Trophoblast cell (in vitro differentiated cells and primary cell): ENCODE measurements around the gene TBCD.

ENCODE experiments used
- DNase-seq, 2 donors: peaks; one replicate each; pipeline ENCODE4 v3.0.0-alpha.2; 2016
- H2AFZ ChIP-seq: 2 replicates; pipeline ENCODE4 v1.6.1; 2013; ENCODE audit warnings: low read length, moderate library complexity, mild to moderate bottlenecking; ENCODE audit not compliant: insufficient read depth, poor library complexity
- H2AK5ac ChIP-seq: 2 replicates; pipeline ENCODE4 v1.6.1; 2013; ENCODE audit warnings: mild to moderate bottlenecking, low read length
- H2BK120ac ChIP-seq: 2 replicates; pipeline ENCODE4 v1.6.1; 2013; ENCODE audit warnings: low read length, mild to moderate bottlenecking, moderate library complexity; ENCODE audit not compliant: insufficient read depth, poor library complexity
- H2BK12ac ChIP-seq: 2 replicates; pipeline ENCODE4 v1.6.1; 2013; ENCODE audit warnings: mild to moderate bottlenecking, low read length, moderate library complexity
- H2BK5ac ChIP-seq: 2 replicates; pipeline ENCODE4 v1.6.1; 2013; ENCODE audit warnings: low read length, low read depth, moderate library complexity, mild to moderate bottlenecking; ENCODE audit not compliant: poor library complexity
- H3K14ac ChIP-seq: 2 replicates; pipeline ENCODE4 v1.6.1; 2013; ENCODE audit warnings: mild to moderate bottlenecking, low read length
- H3K18ac ChIP-seq: 2 replicates; pipeline ENCODE4 v1.6.1; 2013; ENCODE audit warnings: mild to moderate bottlenecking, low read length
- H3K23ac ChIP-seq: 2 replicates; pipeline ENCODE4 v1.6.1; 2013; ENCODE audit warnings: low read length
- H3K27ac ChIP-seq: 2 replicates; pipeline ENCODE4 v1.5.1; 2013; ENCODE audit warnings: low read depth, mild to moderate bottlenecking, inconsistent platforms, low read length, moderate library complexity
- H3K27me3 ChIP-seq: 2 replicates; pipeline ENCODE4 v1.6.1; 2013; ENCODE audit warnings: inconsistent platforms, mild to moderate bottlenecking, low read length, moderate library complexity; ENCODE audit not compliant: insufficient read depth
- H3K36me3 ChIP-seq, 2 experiments: 1 replicate in 1 of 2; 2 replicates in 1 of 2; pipeline ENCODE4 v1.6.1; 2013; ENCODE audit warnings: low read length in 2 of 2, mild to moderate bottlenecking in 2 of 2, moderate library complexity in 1 of 2; ENCODE audit not compliant: insufficient read depth in 2 of 2, control insufficient read depth in 1 of 2
- H3K4ac ChIP-seq: 2 replicates; pipeline ENCODE4 v1.6.1; 2013; ENCODE audit warnings: low read depth, mild to moderate bottlenecking, low read length, moderate library complexity
- H3K4me1 ChIP-seq, 2 experiments: 1 replicate in 1 of 2; 2 replicates in 1 of 2; pipeline ENCODE4 v1.6.1; 2013; ENCODE audit warnings: low read length in 2 of 2, mild to moderate bottlenecking in 2 of 2, moderate library complexity in 1 of 2; ENCODE audit not compliant: insufficient read depth in 2 of 2, control insufficient read depth in 1 of 2
- H3K4me2 ChIP-seq: 2 replicates; pipeline ENCODE4 v1.6.1; 2013; ENCODE audit warnings: inconsistent platforms, mild to moderate bottlenecking, low read length, moderate library complexity
- H3K4me3 ChIP-seq: 2 replicates; pipeline ENCODE4 v1.5.1; 2013; ENCODE audit warnings: mild to moderate bottlenecking, low read depth, low read length, inconsistent platforms
- H3K79me1 ChIP-seq: one replicate; pipeline ENCODE4 v1.6.1; 2013; ENCODE audit warnings: low read length
- H3K79me2 ChIP-seq: 2 replicates; pipeline ENCODE4 v1.6.1; 2013; ENCODE audit warnings: low read length, mild to moderate bottlenecking; ENCODE audit not compliant: control insufficient read depth, insufficient read depth, poor library complexity
- H3K9ac ChIP-seq: 2 replicates; pipeline ENCODE4 v1.6.1; 2013; ENCODE audit warnings: mild to moderate bottlenecking, low read length
- H3K9me3 ChIP-seq: 2 replicates; pipeline ENCODE4 v1.6.1; 2013; ENCODE audit warnings: low read depth, mild to moderate bottlenecking, control low read depth, inconsistent platforms, low read length; ENCODE audit not compliant: insufficient read depth
- H4K12ac ChIP-seq: 2 replicates; pipeline ENCODE4 v1.6.1; 2013; ENCODE audit warnings: low read depth, mild to moderate bottlenecking, low read length, moderate library complexity
- H4K8ac ChIP-seq: 2 replicates; pipeline ENCODE4 v1.6.1; 2013; ENCODE audit warnings: low read depth, mild to moderate bottlenecking, low read length, moderate library complexity
- H4K91ac ChIP-seq: one replicate; pipeline ENCODE4 v1.6.1; 2013; ENCODE audit warnings: low read depth, mild to moderate bottlenecking, low read length, moderate library complexity
- WGBS: extraction: QIAGEN DNeasy Blood & Tissue Kit; methylation state at CpG from one replicate; pipeline ENCODE4 v1.1.7; 2013; ENCODE audit warnings: missing lambda C conversion rate; ENCODE audit not compliant: insufficient read length, insufficient coverage; ENCODE audit errors: extremely low coverage; 5-methylcytosine and 5-hydroxymethylcytosine counted together

The TBCD gene

DNA sequence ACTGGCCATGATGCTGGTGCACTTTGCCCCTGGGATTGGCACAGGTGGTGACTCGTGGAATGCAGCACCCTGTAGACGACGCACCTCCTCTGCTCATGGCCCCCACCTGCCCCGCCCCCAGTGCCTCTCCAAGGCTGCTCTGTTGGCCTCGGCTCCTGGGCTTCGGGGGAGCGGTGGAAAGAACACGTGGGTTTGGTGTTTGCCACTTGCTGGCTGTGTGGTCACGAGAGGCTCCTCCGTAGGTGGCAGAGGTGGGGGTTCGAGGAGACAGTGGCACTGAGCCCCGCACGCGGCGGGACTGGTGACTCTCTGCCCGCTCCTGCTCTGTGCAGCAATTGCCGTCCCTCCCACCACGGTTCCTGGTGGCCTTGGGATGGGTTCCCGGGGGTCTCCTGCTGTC is 170.8 kb downstream of the TBCD start:
- no peak overlapping the region for H4K91ac ChIP-seq
- H3K23ac ChIP-seq: no peak overlapping the region
- H4K12ac ChIP-seq: no peak overlapping the region
- H3K4me2 ChIP-seq: no peak overlapping the region
- no peaks in the 10 kb centered on the region for H3K79me2 ChIP-seq
- H2BK120ac ChIP-seq: no peak overlapping the region
- no peaks in the 10 kb centered on the region for H3K79me1 ChIP-seq
- H2AK5ac ChIP-seq: no peak overlapping the region
- no peak for DNase-seq
- no peak overlapping the region for H3K18ac ChIP-seq
- WGBS: no CpG with 5 or more reads among the region's 19 CpGs
- no peak overlapping the region for H2BK5ac ChIP-seq
- H3K14ac ChIP-seq: no peak overlapping the region
- H4K8ac ChIP-seq: no peak overlapping the region
- H3K4me1 ChIP-seq: no peaks in the 10 kb centered on the region
- no peak overlapping the region for H3K9ac ChIP-seq
- no peaks in the 10 kb centered on the region for H3K9me3 ChIP-seq
- H3K36me3 ChIP-seq: peaks cover 21 to 31% of the 10 kb centered on the region in 2 experiments
- H3K27me3 ChIP-seq: no peaks in the 10 kb centered on the region
- no peak overlapping the region for H3K4me3 ChIP-seq
- H2AFZ ChIP-seq: no peak overlapping the region
- H2BK12ac ChIP-seq: no peak overlapping the region
- no peak overlapping the region for H3K4ac ChIP-seq
- no peak overlapping the region for H3K27ac ChIP-seq

DNA sequence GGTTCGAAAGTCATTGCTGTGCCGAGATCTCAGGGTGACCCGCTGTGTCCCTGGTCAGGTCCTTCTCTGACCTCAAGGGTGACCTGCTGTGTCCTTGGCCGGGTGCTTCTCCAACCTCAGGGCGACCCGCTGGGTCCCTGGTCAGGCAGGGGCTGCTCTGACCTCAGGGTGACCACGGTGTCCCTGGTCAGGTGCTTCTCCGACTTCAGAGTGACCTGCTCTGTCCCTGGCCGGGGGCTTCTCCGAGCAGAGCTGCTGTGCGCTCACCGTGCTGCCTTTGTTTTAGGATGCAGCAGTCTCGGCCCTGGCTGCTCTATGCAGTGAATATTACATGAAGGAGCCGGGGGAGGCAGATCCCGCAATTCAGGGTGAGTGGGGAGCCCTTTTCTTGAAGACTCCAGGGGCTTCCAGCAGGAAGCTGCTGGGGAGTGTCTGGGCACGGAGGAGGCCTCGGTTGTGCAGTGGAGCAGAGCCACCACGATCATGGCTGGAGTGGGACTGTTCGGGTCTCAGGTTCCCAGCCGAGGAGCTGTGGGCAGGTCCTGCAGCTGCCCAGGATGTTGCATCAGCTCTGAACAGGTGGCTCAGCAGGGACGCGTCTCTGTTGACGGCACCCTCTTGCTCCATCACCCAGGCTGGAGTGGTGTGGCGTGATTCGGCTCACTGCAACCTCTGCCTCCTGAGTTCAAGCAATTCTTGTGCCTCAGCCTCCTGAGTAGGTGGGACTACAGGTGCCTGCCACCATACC is 171.7 kb downstream of the TBCD start:
- Histone ChIP-seq H4K91ac (no peak overlapping the region), H4K8ac (no peak overlapping the region), H2AK5ac (no peak overlapping the region), H3K14ac (no peak overlapping the region), H3K79me1 (no peaks in the 10 kb centered on the region), H2BK5ac (no peak overlapping the region), H3K4ac (no peak overlapping the region), H3K4me1 (no peaks in the 10 kb centered on the region), H2BK12ac (no peak overlapping the region), H3K18ac (no peak overlapping the region), H4K12ac (no peak overlapping the region), H2AFZ (no peak overlapping the region), H3K79me2 (no peaks in the 10 kb centered on the region), H3K36me3 (peaks cover 29 to 37% of the 10 kb centered on the region in 2 experiments), H3K27ac (no peak overlapping the region), H3K9me3 (no peaks in the 10 kb centered on the region), H3K27me3 (no peaks in the 10 kb centered on the region), H3K4me3 (no peak overlapping the region), H3K4me2 (no peak overlapping the region), H3K9ac (no peak overlapping the region), H2BK120ac (no peak overlapping the region), H3K23ac (no peak overlapping the region)
- no CpG with 5 or more reads among the region's 25 CpGs for WGBS
- DNase-seq: no peak

DNA sequence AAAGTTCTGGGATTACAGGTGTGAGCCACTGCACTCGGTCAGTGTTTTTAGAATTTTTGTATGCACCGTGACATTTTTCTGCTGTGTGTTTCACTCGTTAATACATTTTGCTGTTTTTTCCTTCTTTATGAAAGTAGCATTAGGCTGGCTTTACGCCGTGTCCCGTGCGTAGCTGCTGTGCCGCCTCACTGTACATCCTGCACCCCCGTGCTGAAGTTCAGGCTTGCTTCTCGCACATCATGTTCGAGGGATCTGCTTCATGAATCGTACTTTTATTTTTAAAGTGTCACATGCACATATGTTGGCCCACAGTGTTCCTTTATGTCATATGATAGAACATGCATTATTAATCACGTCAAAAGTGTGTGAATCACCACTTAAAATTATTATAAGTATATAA is 172.3 kb downstream of the TBCD start:
- no peaks in the 10 kb centered on the region for H3K9me3 ChIP-seq
- no peak overlapping the region for H3K4me2 ChIP-seq
- H3K36me3 ChIP-seq: peaks cover 35 to 43% of the 10 kb centered on the region in 2 experiments
- no peak overlapping the region for H3K27ac ChIP-seq
- H2AK5ac ChIP-seq: no peak overlapping the region
- no peaks in the 10 kb centered on the region for H3K79me1 ChIP-seq
- no peak overlapping the region for H2BK12ac ChIP-seq
- no peak overlapping the region for H3K4ac ChIP-seq
- no peak for DNase-seq
- no CpG with 5 or more reads among the region's 13 CpGs for WGBS
- no peak overlapping the region for H3K14ac ChIP-seq
- no peak overlapping the region for H3K9ac ChIP-seq
- H4K8ac ChIP-seq: no peak overlapping the region
- H2BK5ac ChIP-seq: no peak overlapping the region
- H3K79me2 ChIP-seq: no peaks in the 10 kb centered on the region
- no peak overlapping the region for H3K23ac ChIP-seq
- H2AFZ ChIP-seq: no peak overlapping the region
- no peak overlapping the region for H3K18ac ChIP-seq
- H3K4me1 ChIP-seq: no peaks in the 10 kb centered on the region
- no peak overlapping the region for H4K12ac ChIP-seq
- H4K91ac ChIP-seq: no peak overlapping the region
- H3K27me3 ChIP-seq: no peaks in the 10 kb centered on the region
- H3K4me3 ChIP-seq: no peak overlapping the region
- H2BK120ac ChIP-seq: no peak overlapping the region

DNA sequence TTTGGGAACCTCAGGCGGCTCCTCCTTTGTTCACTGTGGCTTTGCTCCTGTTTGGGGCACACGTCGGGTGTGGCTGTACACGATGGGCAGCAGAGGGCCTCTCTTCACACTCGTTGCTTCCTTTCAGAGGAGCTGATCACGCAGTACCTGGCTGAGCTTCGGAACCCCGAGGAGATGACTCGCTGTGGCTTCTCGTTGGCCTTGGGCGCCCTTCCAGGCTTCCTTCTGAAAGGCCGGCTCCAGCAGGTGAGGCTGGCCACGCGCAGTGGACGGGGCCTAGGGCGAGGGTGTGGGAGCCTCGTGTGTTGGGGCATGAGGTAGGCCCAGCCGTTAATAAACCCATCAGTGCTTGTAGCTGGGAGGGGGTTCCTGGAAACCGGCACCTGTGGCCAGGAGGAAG is 172.9 kb downstream of the TBCD start:
- Histone ChIP-seq H3K18ac (no peak overlapping the region), H4K8ac (no peak overlapping the region), H4K91ac (no peak overlapping the region), H2BK5ac (no peak overlapping the region), H3K4ac (no peak overlapping the region), H3K4me3 (no peak overlapping the region), H3K27ac (no peak overlapping the region), H3K23ac (no peak overlapping the region), H3K9ac (no peak overlapping the region), H4K12ac (no peak overlapping the region), H3K9me3 (no peaks in the 10 kb centered on the region), H2AFZ (no peak overlapping the region), H3K79me2 (no peaks in the 10 kb centered on the region), H3K4me2 (no peak overlapping the region), H3K4me1 (no peaks in the 10 kb centered on the region), H2BK120ac (no peak overlapping the region), H3K27me3 (no peaks in the 10 kb centered on the region), H3K36me3 (peaks cover 41 to 49% of the 10 kb centered on the region in 2 experiments), H2BK12ac (no peak overlapping the region), H3K79me1 (no peaks in the 10 kb centered on the region), H2AK5ac (no peak overlapping the region), H3K14ac (no peak overlapping the region)
- WGBS: no CpG with 5 or more reads among the region's 19 CpGs
- DNase-seq: no peak
